Epithelial cell of esophagus (primary cell): Measurements from ENCODE around the gene DMGDH.

Experiments
- DNase-seq: peaks from one replicate; pipeline ENCODE4 v3.0.0; 2010; ENCODE audit warnings: low read depth
- H3K4me3 ChIP-seq: 2 replicates; pipeline ENCODE4 v1.5.1; 2011; ENCODE audit warnings: mild to moderate bottlenecking, low read length, control low read depth
- TF ChIP-seq, protein P1 (sequence below): IDR thresholded peaks from 2 replicates; pipeline ENCODE4 v1.5.1; 2011; ENCODE audit warnings: low read depth, mild to moderate bottlenecking, low read length, control low read depth, inconsistent platforms; ENCODE audit not compliant: insufficient read depth; ENCODE audit errors: missing control alignments

The DMGDH gene

DNA sequence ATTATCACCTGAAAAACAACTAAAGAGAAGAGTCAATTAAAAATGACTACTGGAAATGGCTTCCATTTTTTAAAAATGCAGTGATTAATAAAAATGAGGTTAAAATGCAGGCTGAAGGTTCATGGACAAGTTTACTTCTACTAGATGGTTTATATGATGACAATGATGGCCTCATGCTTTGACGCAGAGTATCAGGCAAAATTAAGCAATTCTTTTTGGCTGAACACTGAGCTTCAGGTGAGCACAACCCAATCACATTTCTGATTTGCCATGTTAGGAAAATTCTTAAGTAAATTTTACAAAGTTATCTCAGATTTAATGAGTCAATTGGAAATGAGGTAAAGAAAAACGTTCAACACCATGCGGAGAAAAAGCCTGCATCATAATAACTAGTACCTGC is 22.3 kb downstream of the DMGDH start:
- TF ChIP-seq, protein P1, sequence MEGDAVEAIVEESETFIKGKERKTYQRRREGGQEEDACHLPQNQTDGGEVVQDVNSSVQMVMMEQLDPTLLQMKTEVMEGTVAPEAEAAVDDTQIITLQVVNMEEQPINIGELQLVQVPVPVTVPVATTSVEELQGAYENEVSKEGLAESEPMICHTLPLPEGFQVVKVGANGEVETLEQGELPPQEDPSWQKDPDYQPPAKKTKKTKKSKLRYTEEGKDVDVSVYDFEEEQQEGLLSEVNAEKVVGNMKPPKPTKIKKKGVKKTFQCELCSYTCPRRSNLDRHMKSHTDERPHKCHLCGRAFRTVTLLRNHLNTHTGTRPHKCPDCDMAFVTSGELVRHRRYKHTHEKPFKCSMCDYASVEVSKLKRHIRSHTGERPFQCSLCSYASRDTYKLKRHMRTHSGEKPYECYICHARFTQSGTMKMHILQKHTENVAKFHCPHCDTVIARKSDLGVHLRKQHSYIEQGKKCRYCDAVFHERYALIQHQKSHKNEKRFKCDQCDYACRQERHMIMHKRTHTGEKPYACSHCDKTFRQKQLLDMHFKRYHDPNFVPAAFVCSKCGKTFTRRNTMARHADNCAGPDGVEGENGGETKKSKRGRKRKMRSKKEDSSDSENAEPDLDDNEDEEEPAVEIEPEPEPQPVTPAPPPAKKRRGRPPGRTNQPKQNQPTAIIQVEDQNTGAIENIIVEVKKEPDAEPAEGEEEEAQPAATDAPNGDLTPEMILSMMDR = no peak
- no peak overlapping the region for H3K4me3 ChIP-seq
- no peak for DNase-seq

DNA sequence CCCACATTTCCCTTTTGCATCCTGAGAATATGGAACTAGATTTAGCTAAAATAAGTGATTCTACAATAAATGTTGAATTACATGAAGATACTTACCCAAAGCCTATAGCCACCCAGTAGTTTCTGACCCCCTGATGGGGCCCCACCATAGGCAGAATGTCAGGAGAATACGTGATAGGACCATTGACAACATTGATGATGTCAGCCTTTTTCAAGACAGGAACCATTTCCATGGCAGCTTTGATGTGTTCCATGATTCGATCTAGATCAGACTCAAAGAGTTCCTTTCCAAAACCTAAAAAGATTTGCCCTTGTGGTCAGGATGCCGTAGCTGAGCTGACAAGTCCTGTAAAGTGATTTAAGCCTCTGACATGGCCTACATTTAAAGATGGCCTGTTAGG is 27.3 kb downstream of the DMGDH start:
- DNase-seq = no peak
- no peak overlapping the region for H3K4me3 ChIP-seq
- TF ChIP-seq, protein P1 = no peak

DNA sequence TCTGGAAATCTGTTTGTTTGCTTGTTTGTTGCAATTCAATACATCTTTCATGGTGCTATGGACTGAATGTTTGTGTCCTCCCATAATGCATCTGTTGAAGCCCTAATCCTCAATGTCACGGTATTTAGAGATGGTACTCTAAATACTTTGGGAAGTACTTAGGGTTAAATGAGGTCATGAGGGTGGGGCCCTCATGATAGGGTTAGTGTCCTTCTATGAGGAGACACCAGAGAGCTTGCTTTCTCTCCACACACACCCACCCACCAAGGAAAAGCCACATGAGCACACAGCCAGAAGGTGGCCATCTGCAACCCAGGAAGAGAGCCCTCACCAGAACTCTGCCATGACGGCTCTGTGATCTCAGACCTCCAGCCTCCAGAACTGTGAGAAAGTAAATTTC is 32.7 kb downstream of the DMGDH start:
- TF ChIP-seq, protein P1 = no peak
- no peak overlapping the region for H3K4me3 ChIP-seq
- no peak for DNase-seq

DNA sequence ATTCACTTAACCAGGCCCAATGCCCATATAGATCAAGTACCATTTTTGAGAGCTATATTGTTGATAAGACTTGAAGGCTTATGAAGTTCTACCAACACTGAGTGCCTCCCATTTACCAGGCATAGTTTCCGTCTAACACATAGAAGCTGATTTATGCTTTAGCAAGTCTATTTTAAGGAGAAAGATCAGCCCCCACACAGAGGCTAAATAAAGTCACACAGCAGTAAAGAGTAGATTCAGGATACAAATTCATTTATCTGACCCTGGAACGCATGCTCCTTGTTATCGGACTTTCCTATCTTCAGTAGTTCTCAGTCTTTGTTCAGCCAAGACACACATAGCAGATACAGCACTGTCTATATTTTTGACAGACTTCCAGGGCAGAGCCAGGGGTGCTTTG is 34.2 kb downstream of the DMGDH start:
- no peak overlapping the region for H3K4me3 ChIP-seq
- TF ChIP-seq, protein P1 = no peak
- no peak for DNase-seq

DNA sequence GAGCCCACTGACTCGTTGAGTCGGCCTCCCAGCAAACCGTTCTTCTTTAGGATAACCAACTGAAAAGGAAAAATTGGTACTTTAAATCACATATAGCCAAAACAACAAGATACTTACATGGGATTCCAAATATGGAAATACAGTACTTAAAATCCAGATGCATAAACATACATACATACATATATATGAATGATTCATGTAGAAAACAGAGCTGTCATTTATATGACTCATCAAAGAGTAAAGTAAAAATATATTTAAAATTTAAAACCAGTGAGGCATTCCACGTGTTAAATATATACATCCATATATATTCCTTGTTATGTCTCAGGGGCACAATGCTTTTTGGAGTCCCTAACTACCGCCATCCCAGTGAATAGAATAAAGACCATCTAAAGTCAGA is 36.7 kb downstream of the DMGDH start:
- no peak for DNase-seq
- TF ChIP-seq, protein P1 = no peak
- no peak overlapping the region for H3K4me3 ChIP-seq

DNA sequence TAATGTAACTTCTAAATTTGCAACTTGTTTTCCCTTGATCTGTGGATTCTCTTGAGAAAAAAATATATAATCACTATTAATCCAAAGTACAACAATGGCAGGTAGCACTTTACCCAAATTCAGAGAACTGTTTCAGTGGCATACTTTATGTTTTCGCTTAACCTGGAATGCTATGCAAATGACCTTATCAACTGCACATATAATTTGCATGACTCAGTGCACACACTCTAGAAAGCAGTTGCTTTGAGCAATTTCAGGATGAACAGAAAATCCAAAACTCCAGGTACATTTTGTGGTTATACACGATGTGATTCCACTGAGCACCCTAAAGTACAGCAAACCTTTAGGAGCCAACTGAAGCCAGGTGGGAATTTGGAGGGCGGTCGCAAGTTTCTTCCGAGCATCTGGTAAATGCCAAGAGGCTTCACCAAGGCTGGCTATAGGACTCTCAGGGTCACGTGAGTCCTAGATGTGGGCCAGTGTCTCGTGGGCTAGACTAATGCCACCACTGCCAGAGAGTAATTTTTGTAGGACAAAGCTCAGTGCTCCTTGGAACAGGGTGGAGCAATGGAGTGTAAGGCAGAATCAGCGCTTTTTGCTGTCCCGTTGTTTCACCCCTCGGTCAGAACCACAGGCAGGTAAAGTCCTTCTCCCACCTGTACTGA is 37.3 kb downstream of the DMGDH start:
- no peak overlapping the region for H3K4me3 ChIP-seq
- DNase-seq = no peak
- TF ChIP-seq, protein P1 = no peak

DNA sequence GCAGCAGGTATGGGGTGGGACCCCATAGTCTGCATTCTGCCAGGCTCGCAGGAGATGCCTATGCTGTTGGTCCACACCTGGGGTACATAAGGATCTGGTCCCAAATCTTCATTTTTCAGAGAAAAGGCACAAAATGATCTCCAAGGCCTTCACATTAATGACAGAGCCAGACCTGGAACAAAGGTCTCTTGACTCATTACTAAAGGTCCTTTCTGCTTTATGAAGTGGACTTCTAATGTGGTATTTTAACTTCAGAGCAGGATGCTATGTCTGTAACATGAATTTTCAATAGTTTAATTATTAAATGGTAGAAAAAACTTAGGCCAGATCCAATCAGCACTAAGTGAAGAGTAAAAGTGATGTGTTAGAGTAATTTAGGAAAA is 38.0 kb downstream of the DMGDH start:
- TF ChIP-seq, protein P1 = no peak
- H3K4me3 ChIP-seq = no peak overlapping the region
- no peak for DNase-seq
